A673 (cell line): ENCODE data around the gene EFNA5. TPM values are rescaled to one million over a fixed set of nuclear protein-coding genes. Genes with fewer than 3 reads are reported as not detected.

Experiments
- BruUV-seq: library from RNA; stranded (reverse); fragments of 400-500 nt; replicated peaks from 2 replicates; lab custom pipeline; 2021; lab: Mats Ljungman, UMichigan
- CTCF ChIA-PET: fragments of 300-600 bp; sonication (Branson Sonifier 250); formaldehyde crosslinking; loops from one replicate; lab custom pipeline; 2022; ENCODE audit warnings: antibody characterized with exemption; lab: Charles Lee
- POLR2A ChIA-PET: fragments of 300-600 bp; sonication (Branson Sonifier 250); formaldehyde crosslinking; loops from one replicate; lab custom pipeline; 2022; ENCODE audit warnings: antibody characterized with exemption; ENCODE audit not compliant: low non-redundant PET; lab: Charles Lee
- DNase-seq: peaks from one replicate; pipeline ENCODE4 v3.0.0-alpha.2; 2015; ENCODE audit warnings: low spot score
- H3K27ac ChIP-seq: fragments of 200-600 bp; sonication (generic); 2 replicates; pipeline ENCODE4 v1.5.1; 2016; ENCODE audit warnings: mixed run types, low read depth, mild to moderate bottlenecking, mixed read lengths, antibody characterized with exemption, low read length; ENCODE audit not compliant: poor library complexity, severe bottlenecking
- H3K27me3 ChIP-seq: fragments of 200-600 bp; sonication (generic); replicated peaks from 2 replicates; pipeline ENCODE4 v1.6.1; 2017; ENCODE audit warnings: mixed run types, low read depth, mild to moderate bottlenecking, mixed read lengths, antibody characterized with exemption, low read length; ENCODE audit not compliant: insufficient read depth, poor library complexity
- H3K36me3 ChIP-seq: fragments of 200-600 bp; sonication (generic); 2 replicates; pipeline ENCODE4 v1.6.1; 2016; ENCODE audit warnings: mixed run types, mild to moderate bottlenecking, mixed read lengths, antibody characterized with exemption, low read length; ENCODE audit not compliant: insufficient read depth, poor library complexity, severe bottlenecking
- H3K4me1 ChIP-seq: fragments of 200-600 bp; sonication (generic); 2 replicates; pipeline ENCODE4 v1.6.1; 2017; ENCODE audit warnings: mixed run types, mild to moderate bottlenecking, mixed read lengths, antibody characterized with exemption, low read length; ENCODE audit not compliant: insufficient read depth, poor library complexity, severe bottlenecking
- H3K4me3 ChIP-seq: fragments of 200-600 bp; sonication (generic); 2 replicates; pipeline ENCODE4 v1.5.1; 2016; ENCODE audit warnings: low read depth, mixed run types, mild to moderate bottlenecking, mixed read lengths, low read length; ENCODE audit not compliant: poor library complexity, severe bottlenecking
- H3K9me3 ChIP-seq: fragments of 200-600 bp; sonication (generic); 2 replicates; pipeline ENCODE4 v1.6.1; 2016; ENCODE audit warnings: mixed run types, low read depth, mild to moderate bottlenecking, mixed read lengths, antibody characterized with exemption, low read length; ENCODE audit not compliant: poor library complexity, severe bottlenecking
- CTCF ChIP-seq: fragments of 300-800, 200-600 bp; sonication (generic); conservative IDR thresholded peaks from 2 replicates; pipeline ENCODE4 v1.5.1; 2017; ENCODE audit warnings: low read depth, mild to moderate bottlenecking, antibody characterized with exemption, low read length, moderate library complexity, mixed read lengths
- EZH2 ChIP-seq: fragments of 200-600 bp; sonication (generic); IDR thresholded peaks from 2 replicates; pipeline ENCODE4 v1.6.1; 2017; ENCODE audit warnings: borderline replicate concordance, low read depth, mild to moderate bottlenecking, mixed read lengths, antibody characterized with exemption, low read length; ENCODE audit not compliant: poor library complexity, severe bottlenecking
- intact Hi-C: fragments of 100-400 bp; cut with micrococcal nuclease; formaldehyde crosslinking; loops from one replicate; pipeline ENCODE4 v1.10.0; 2022; ENCODE audit not compliant: unreplicated experiment
- total RNA-seq: library from RNA; stranded (reverse); gene quantifications from 2 replicates; pipeline ENCODE4 v1.2.3, GENCODE V29; 2021

The EFNA5 gene
- total RNA-seq, 1 experiment from 2014 or later = 16.7 TPM

- no peak for TF ChIP-seq EZH2
- no peak for TF ChIP-seq CTCF
- POLR2A ChIA-PET = no interaction called here
- Histone ChIP-seq H3K4me1 (peaks cover 6% of the 10 kb centered on the region), H3K9me3 (no peaks in the 10 kb centered on the region), H3K27ac (no peak overlapping the region), H3K36me3 (no peaks in the 10 kb centered on the region), H3K27me3 (no peaks in the 10 kb centered on the region), H3K4me3 (no peak overlapping the region)
- intact Hi-C loops = no loop called here
- CTCF ChIA-PET = no interaction called here
- BruUV-seq = no TSS peak
- DNase-seq = no peak
These were observed 297.9 kb downstream of the EFNA5 start for GRCh38 chr5:107372723-107373450.

DNA sequence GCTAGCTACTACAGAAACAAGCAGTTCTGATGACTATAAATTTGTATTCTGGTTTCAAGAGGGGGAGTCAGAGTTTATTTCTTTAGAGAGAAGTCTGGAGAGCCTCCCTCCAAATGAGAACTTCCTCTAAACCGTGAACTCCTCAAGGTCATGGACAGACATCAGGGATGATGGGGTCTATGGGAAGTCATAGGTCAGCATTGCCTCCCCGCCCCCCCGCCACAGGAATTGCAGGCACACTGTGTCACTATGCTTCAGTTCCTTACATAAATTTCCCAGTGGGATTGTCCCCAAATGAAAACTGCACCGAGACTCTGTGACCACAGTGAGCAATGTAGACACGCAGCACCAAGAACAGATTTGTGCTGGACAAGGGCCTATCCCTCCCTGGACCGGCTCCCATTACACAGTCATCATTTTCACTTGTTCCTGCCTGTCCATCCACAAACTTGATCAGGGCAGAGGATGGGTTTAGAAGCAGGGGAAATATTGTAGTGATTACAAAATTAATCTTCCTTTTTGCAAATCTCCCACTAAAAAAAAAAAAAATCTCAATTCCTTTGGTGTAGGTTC is 300.3 kb downstream of the EFNA5 start:
- POLR2A ChIA-PET = no interaction called here
- no peaks in the 10 kb centered on the region for H3K9me3 ChIP-seq
- H3K27me3 ChIP-seq = no peaks in the 10 kb centered on the region
- CTCF ChIA-PET = no interaction called here
- no peak overlapping the region for H3K27ac ChIP-seq
- H3K4me3 ChIP-seq = no peak overlapping the region
- no TSS peak for BruUV-seq
- peaks cover 28% of the 10 kb centered on the region for H3K4me1 ChIP-seq
- intact Hi-C loops = no loop called here
- no peak for DNase-seq
- TF ChIP-seq CTCF = no peak
- TF ChIP-seq EZH2 = no peak
- no peaks in the 10 kb centered on the region for H3K36me3 ChIP-seq

DNA sequence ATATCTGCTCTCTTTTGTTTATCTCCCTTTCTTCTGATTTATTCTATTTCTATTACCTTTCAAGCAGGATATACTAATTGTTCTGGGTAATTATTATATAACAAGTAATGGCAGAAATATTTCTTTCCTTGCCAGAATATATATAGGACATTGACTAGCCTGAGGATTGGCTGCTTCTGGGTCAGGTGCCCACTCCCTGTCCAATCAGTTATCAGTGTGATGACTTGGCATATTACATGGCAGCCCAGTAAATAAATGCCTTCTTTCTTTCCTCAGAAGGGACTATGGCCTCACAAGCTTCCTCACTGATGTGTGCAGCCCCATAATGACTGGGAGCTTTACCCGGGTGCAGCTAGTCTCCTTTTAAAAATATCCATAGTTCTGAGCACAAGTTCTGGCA is 301.1 kb downstream of the EFNA5 start:
- H3K27ac ChIP-seq = no peak overlapping the region
- ChIA-PET POLR2A (no interaction called here), CTCF (no interaction called here)
- no peaks in the 10 kb centered on the region for H3K27me3 ChIP-seq
- intact Hi-C loops = loop anchor here (5.0 kb wide), 1 partner anchor 303 kb away; the partner anchor contains the start of gene EFNA5
- no peak overlapping the region for H3K4me3 ChIP-seq
- H3K4me1 ChIP-seq = peaks cover 35% of the 10 kb centered on the region
- no TSS peak for BruUV-seq
- no peak for DNase-seq
- H3K9me3 ChIP-seq = no peaks in the 10 kb centered on the region
- H3K36me3 ChIP-seq = no peaks in the 10 kb centered on the region
- TF ChIP-seq CTCF (no peak), EZH2 (no peak)
